HEK293T (cell line): Measurements from ENCODE around the gene GSTM4.

ENCODE experiments used
- CTCF ChIA-PET: fragments of 350-600 bp; formaldehyde crosslinking; extraction: SDS; loops from one replicate; lab custom pipeline; 2021; ENCODE audit warnings: antibody characterized with exemption, inconsistent platforms; lab: Yijun Ruan, JAX
- POLR2A ChIA-PET: fragments of 350-600 bp; formaldehyde crosslinking; extraction: SDS; loops from one replicate; lab custom pipeline; 2020; ENCODE audit warnings: antibody characterized with exemption, inconsistent platforms; lab: Yijun Ruan, JAX
- DNase-seq: peaks from one replicate; pipeline ENCODE4 v3.0.0; 2012; ENCODE audit warnings: mixed read lengths; ENCODE audit errors: extremely low spot score
- ARNT ChIP-seq: fragments of 450-650 bp; IDR thresholded peaks from 2 replicates; pipeline ENCODE4 v1.6.1; 2017; ENCODE audit warnings: mild to moderate bottlenecking
- BHLHE40 ChIP-seq: fragments of 450-650 bp; IDR thresholded peaks from 2 replicates; pipeline ENCODE4 v1.6.1; 2016; ENCODE audit warnings: mild to moderate bottlenecking, moderate library complexity, borderline replicate concordance
- CTBP1 ChIP-seq: fragments of 450-650 bp; IDR thresholded peaks from 2 replicates; pipeline ENCODE4 v1.6.1; 2016; ENCODE audit warnings: borderline replicate concordance
- ELF4 ChIP-seq: fragments of 450-650 bp; IDR thresholded peaks from 2 replicates; pipeline ENCODE4 v1.6.1; 2017; ENCODE audit warnings: antibody characterized with exemption
- FOXA1 ChIP-seq: fragments of 450-650 bp; IDR thresholded peaks from 2 replicates; pipeline ENCODE4 v1.6.1; 2016; ENCODE audit warnings: mild to moderate bottlenecking
- FOXK2 ChIP-seq: fragments of 450-650 bp; IDR thresholded peaks from 2 replicates; pipeline ENCODE4 v1.6.1; 2016; ENCODE audit warnings: mild to moderate bottlenecking
- FOXM1 ChIP-seq: fragments of 450-650 bp; IDR thresholded peaks from 2 replicates; pipeline ENCODE4 v1.6.1; 2017; ENCODE audit warnings: mild to moderate bottlenecking, borderline replicate concordance
- HDGF ChIP-seq: fragments of 450-650 bp; IDR thresholded peaks from 2 replicates; pipeline ENCODE4 v1.6.1; 2017; ENCODE audit warnings: antibody characterized with exemption, borderline replicate concordance
- L3MBTL2 ChIP-seq: fragments of 450-650 bp; conservative IDR thresholded peaks from 2 replicates; pipeline ENCODE4 v1.6.1; 2016; ENCODE audit warnings: mild to moderate bottlenecking
- LEF1 ChIP-seq: fragments of 450-650 bp; IDR thresholded peaks from 2 replicates; pipeline ENCODE4 v1.6.1; 2017; ENCODE audit warnings: mild to moderate bottlenecking, borderline replicate concordance
- NFRKB ChIP-seq: fragments of 450-650 bp; IDR thresholded peaks from 2 replicates; pipeline ENCODE4 v1.6.1; 2016; ENCODE audit warnings: mild to moderate bottlenecking, moderate library complexity
- SP1 ChIP-seq: fragments of 450-650 bp; IDR thresholded peaks from 2 replicates; pipeline ENCODE4 v1.6.1; 2017
- SUZ12 ChIP-seq: fragments of 450-650 bp; IDR thresholded peaks from 2 replicates; pipeline ENCODE4 v1.6.1; 2016; ENCODE audit warnings: mild to moderate bottlenecking
- TARDBP ChIP-seq: fragments of 450-650 bp; IDR thresholded peaks from 2 replicates; pipeline ENCODE4 v1.6.1; 2016
- ZNF384 ChIP-seq: fragments of 450-650 bp; IDR thresholded peaks from 2 replicates; pipeline ENCODE4 v1.6.1; 2016
- TF ChIP-seq, protein P1 (sequence below): fragments of 450-650 bp; IDR thresholded peaks from 2 replicates; pipeline ENCODE4 v1.6.1; 2016

GSTM4 gene

GRCh38 chr1:109655615-109656519, at the start of gene GSTM4:
GSTM4 (plus strand) TSS chr1:109656099; CDS start chr1:109656390, 291 bp downstream.
- TF ChIP-seq FOXM1 (no peak), HDGF (no peak), BHLHE40 (no peak)
- ChIA-PET POLR2A (interaction anchor here (2.1 kb wide), 1 partner anchor 12 kb away, joined by 8 read pairs; the partner anchor contains the start of gene GSTM2), CTCF (interaction anchor here (1.4 to 1.6 kb wide), 2 partner anchors 16 to 117 kb away, joined by 6 to 12 read pairs; no protein-coding TSS in a partner anchor)
- peak; percentile 71 for DNase-seq

GRCh38 chr1:109609881-109610280, 46.0 kb upstream of the GSTM4 start:
- ChIA-PET CTCF (no interaction called here), POLR2A (interaction anchor here (1.8 kb wide), 1 partner anchor 10 kb away, joined by 8 read pairs; the partner anchor contains the start of genes AMPD2 and GNAT2)
- no peak for TF ChIP-seq ELF4
- no peak for TF ChIP-seq NFRKB
- no peak for TF ChIP-seq FOXK2
- TF ChIP-seq, protein P1, sequence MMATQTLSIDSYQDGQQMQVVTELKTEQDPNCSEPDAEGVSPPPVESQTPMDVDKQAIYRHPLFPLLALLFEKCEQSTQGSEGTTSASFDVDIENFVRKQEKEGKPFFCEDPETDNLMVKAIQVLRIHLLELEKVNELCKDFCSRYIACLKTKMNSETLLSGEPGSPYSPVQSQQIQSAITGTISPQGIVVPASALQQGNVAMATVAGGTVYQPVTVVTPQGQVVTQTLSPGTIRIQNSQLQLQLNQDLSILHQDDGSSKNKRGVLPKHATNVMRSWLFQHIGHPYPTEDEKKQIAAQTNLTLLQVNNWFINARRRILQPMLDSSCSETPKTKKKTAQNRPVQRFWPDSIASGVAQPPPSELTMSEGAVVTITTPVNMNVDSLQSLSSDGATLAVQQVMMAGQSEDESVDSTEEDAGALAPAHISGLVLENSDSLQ = no peak
- no peak for TF ChIP-seq SUZ12
- TF ChIP-seq CTBP1 = no peak
- TF ChIP-seq ARNT = no peak
- TF ChIP-seq LEF1 = no peak
- TF ChIP-seq TARDBP = no peak
- DNase-seq = no peak

GRCh38 chr1:109610609-109611307, 45.1 kb upstream of the GSTM4 start:
- TF ChIP-seq FOXA1 (no peak), BHLHE40 (no peak), CTBP1 (no peak), ZNF384 (peak; percentile 38; the same call in 1 of the 2 replicates), L3MBTL2 (no peak)
- CTCF ChIA-PET = interaction anchor here (0.6 to 1.0 kb wide), 2 partner anchors 14 to 65 kb away, joined by 3 read pairs; no protein-coding TSS in a partner anchor
- no peak for DNase-seq
- POLR2A ChIA-PET = interaction anchor here (1.8 kb wide), 1 partner anchor 9 kb away, joined by 8 read pairs; the partner anchor contains the start of genes AMPD2 and GNAT2

GRCh38 chr1:109611308-109611990, 44.5 kb upstream of the GSTM4 start:
- ChIA-PET CTCF (interaction anchor here (1.0 to 2.3 kb wide), 2 partner anchors 29 to 66 kb away, joined by 3 to 8 read pairs; no protein-coding TSS in a partner anchor), POLR2A (interaction anchor here (1.8 kb wide), 1 partner anchor 8 kb away, joined by 8 read pairs; the partner anchor contains the start of genes AMPD2 and GNAT2)
- no peak for TF ChIP-seq BHLHE40
- TF ChIP-seq ZNF384 = no peak
- no peak for TF ChIP-seq FOXA1
- no peak for TF ChIP-seq ARNT
- TF ChIP-seq LEF1 = no peak
- no peak for TF ChIP-seq FOXK2
- no peak for TF ChIP-seq NFRKB
- TF ChIP-seq TARDBP = no peak
- TF ChIP-seq FOXM1 = no peak
- TF ChIP-seq SP1 = no peak
- no peak for TF ChIP-seq L3MBTL2
- no peak for TF ChIP-seq ELF4
- no peak for TF ChIP-seq HDGF
- TF ChIP-seq SUZ12 = no peak
- TF ChIP-seq CTBP1 = no peak
- TF ChIP-seq, protein P1 = no peak
- DNase-seq = no peak

DNA sequence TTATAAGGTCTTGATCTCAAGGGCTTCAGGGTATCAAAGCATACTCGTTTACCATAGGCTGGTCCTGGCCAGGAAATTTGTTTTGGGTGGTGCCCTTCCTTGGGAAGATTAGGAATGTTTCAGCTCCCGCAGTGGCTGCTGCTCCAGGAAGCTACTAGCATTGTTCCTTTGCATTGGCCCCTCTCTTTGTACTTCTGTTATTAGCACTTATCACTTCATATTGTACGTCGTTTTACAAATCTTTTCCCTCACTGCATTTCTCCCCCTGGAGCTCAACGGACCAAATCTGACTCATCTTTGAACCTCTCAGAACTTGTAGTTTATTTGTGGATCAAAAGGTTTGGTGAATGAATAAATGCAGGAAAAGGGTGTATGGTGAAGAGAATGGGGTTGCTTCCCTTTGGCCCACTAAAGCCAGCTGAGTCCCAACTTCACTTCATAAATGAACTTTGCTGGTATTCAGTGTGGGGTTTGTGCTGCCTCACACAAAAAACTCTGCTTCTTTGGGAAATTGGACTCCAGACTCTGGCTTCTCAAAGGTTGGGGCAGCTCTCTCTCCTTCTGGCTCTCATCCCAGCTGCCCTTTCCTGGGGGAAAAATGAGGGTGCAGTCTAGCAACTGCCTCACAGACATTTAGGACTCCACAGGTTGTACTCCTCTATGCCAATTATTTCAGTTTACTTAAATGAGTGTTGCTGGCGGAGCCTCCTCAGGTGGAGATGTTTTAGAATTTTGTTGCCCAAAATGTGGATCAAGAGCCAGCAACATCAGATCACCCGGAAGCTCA, 42.3 kb upstream of the GSTM4 start:
- TF ChIP-seq FOXA1 = no peak
- CTCF ChIA-PET = interaction anchor here (2.3 kb wide), 1 partner anchor 27 kb away, joined by 8 read pairs; no protein-coding TSS in a partner anchor

DNA sequence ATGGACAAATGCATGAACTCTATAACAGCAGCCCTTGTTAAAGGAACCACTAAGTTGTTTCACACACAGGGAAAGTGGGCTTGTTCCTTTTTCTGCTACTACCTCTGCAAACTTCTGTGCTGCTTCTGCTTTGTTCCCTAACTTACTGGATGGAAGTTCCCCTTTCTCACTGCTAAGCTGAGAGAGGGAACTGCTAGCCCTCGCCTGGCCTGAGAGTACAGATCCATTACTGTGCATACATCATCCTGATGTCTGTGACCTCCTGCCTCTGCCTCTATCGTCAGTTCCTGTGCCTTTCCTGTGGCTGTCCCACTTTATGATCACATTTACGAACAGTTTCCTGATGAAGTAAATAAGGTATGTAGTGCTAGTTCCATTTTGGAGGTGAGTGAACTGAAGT, 40.0 kb upstream of the GSTM4 start:
- TF ChIP-seq CTBP1 (no peak), FOXK2 (no peak), HDGF (no peak), LEF1 (no peak), SUZ12 (no peak), BHLHE40 (no peak), SP1 (no peak), ZNF384 (no peak), NFRKB (no peak), TARDBP (no peak), FOXA1 (no peak), ELF4 (no peak)
- ChIA-PET CTCF (no interaction called here), POLR2A (interaction anchor here (2.4 kb wide), 1 partner anchor 67 kb away, joined by 16 read pairs; the partner anchor contains the start of gene GNAI3)
- no peak for DNase-seq

More for the DNA sequence above, 42.3 kb upstream of the GSTM4 start:
- POLR2A ChIA-PET = interaction anchor here (1.7 kb wide), 1 partner anchor 65 kb away, joined by 10 read pairs; the partner anchor contains the start of gene GNAI3
- DNase-seq = no peak
